Testis (tissue), 2 donors: ENCODE results near the gene RCCD1.

Source experiments
- CTCF ChIP-seq, 3 experiments: fragments of 450-650 bp in 2 of 3; fragments of 200-600 bp in 1 of 3; sonication (generic) in 1 of 3; IDR thresholded peaks; one replicate each; pipeline ENCODE4 v1.5.1; 2016 to 2019; ENCODE audit warnings: antibody characterized with exemption in 3 of 3, mild to moderate bottlenecking in 2 of 3, moderate library complexity in 1 of 3
- POLR2A ChIP-seq: fragments of 450-650 bp; IDR thresholded peaks from one replicate; pipeline ENCODE4 v1.6.1; 2017; ENCODE audit warnings: antibody characterized with exemption, mild to moderate bottlenecking, moderate library complexity

- TF ChIP-seq CTCF (IDR thresholded peaks at IDR 0.05) = no peak
- no peak for TF ChIP-seq POLR2A
These were observed 25.3 kb upstream of the RCCD1 start for GRCh38 chr15:90929246-90930019.
